Esophagus squamous epithelium (tissue), 5 donors: Measurements from ENCODE around the gene DAD1. TPM values are rescaled to one million over a fixed set of nuclear protein-coding genes. Genes with fewer than 3 reads are reported as not detected.
"Not testable (repeated sequence)": the region's sequence is repeated elsewhere in the genome, so short reads cannot be mapped to it uniquely, and the experiment has no call there.

Experiments used
- DNase-seq: peaks from one replicate; lab custom pipeline; 2025; lab: John Stamatoyannopoulos, UW
- H3K27ac ChIP-seq, 4 donors: fragments of 200-600 bp; sonication (generic); one replicate each; pipeline ENCODE4 v1.5.1; 2016 to 2019; ENCODE audit warnings: mild to moderate bottlenecking in 1 of 4
- H3K27me3 ChIP-seq, 4 donors: fragments of 200-600 bp; sonication (generic); 1 replicate in 3 of 4; 2 replicates in 1 of 4; pipeline versions ENCODE4 v1.5.1 to v1.6.0; 2017 to 2021; ENCODE audit warnings: antibody characterized with exemption in 1 of 4
- H3K36me3 ChIP-seq, 3 donors: fragments of 200-600 bp; sonication (generic); one replicate each; pipeline ENCODE4 v1.5.1; 2016 to 2019
- H3K4me1 ChIP-seq, 3 donors: fragments of 200-600 bp; sonication (generic); one replicate each; pipeline ENCODE4 v1.5.1; 2017 to 2019
- H3K4me3 ChIP-seq, 4 donors: fragments of 200-600 bp; sonication (generic); 1 replicate in 3 of 4; 2 replicates in 1 of 4; pipeline ENCODE4 v1.5.1; 2016 to 2019; ENCODE audit warnings: mild to moderate bottlenecking in 2 of 4, moderate library complexity in 1 of 4
- H3K9me3 ChIP-seq, 3 donors: fragments of 200-600 bp; sonication (generic); one replicate each; pipeline ENCODE4 v1.5.1; 2016 to 2019
- POLR2A ChIP-seq, 4 donors: fragments of 450-650 bp; IDR thresholded peaks; one replicate each; pipeline ENCODE4 v1.6.1; 2017; ENCODE audit warnings: antibody characterized with exemption in 4 of 4, mild to moderate bottlenecking in 4 of 4, moderate library complexity in 3 of 4
- WGBS, 2 donors: methylation state at CpG; one replicate each; pipeline ENCODE4 v1.1.5; 2018; 5-methylcytosine and 5-hydroxymethylcytosine counted together
- intact Hi-C: fragments of 100-400 bp; cut with DNase I; formaldehyde crosslinking; loops from one replicate; pipeline ENCODE4 v1.15.0; 2022
- total RNA-seq, 4 donors: library from RNA; depleted of rRNA; stranded (reverse); fragments of >200 nt; gene quantifications; one replicate each; pipeline ENCODE4 v1.1.0, GENCODE V29; 2016
- TF ChIP-seq, protein P1 (sequence below), 6 experiments: fragments of 450-650 bp in 4 of 6; fragments of 200-600 bp in 2 of 6; sonication (generic) in 2 of 6; IDR thresholded peaks; one replicate each; pipeline ENCODE4 v1.5.1; 2016 to 2019; ENCODE audit warnings: antibody characterized with exemption in 6 of 6, mild to moderate bottlenecking in 4 of 6, moderate library complexity in 4 of 6
- donor health status: DM: yes; HTN: yes; CAD: no.

DAD1 gene
- total RNA-seq, 4 donors from 2014 or later = 174 to 280 (median 225) TPM

DNA sequence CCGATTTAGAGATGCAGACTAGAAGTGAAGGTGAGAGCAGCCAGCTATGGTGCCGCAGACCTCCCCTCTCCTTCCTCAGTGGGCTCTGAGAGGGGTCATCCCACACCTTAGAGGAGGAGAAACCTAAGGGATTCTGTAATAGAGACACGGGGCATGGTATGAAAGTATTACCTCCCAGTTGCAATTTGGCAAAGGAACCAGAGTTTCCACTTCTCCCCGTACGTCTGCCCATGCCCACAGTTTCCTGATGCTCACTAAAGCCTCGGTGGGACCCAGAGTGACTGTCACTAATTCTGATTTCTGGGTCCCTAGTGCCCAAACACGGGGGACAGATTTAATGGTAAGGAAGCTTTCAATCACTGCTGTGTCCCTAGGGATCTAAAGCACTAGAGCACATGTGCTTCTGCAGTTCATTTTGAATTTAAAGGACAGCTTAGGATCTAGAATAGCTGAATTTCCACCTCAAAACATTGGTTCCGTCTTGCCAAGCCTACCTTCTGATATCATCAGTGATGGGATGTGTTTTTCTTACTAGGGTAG lies 44.1 kb downstream of the DAD1 start:
- TF ChIP-seq, protein P1, sequence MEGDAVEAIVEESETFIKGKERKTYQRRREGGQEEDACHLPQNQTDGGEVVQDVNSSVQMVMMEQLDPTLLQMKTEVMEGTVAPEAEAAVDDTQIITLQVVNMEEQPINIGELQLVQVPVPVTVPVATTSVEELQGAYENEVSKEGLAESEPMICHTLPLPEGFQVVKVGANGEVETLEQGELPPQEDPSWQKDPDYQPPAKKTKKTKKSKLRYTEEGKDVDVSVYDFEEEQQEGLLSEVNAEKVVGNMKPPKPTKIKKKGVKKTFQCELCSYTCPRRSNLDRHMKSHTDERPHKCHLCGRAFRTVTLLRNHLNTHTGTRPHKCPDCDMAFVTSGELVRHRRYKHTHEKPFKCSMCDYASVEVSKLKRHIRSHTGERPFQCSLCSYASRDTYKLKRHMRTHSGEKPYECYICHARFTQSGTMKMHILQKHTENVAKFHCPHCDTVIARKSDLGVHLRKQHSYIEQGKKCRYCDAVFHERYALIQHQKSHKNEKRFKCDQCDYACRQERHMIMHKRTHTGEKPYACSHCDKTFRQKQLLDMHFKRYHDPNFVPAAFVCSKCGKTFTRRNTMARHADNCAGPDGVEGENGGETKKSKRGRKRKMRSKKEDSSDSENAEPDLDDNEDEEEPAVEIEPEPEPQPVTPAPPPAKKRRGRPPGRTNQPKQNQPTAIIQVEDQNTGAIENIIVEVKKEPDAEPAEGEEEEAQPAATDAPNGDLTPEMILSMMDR (IDR thresholded peaks at IDR 0.05) = no peak
- TF ChIP-seq POLR2A (IDR thresholded peaks at IDR 0.05) = no peak
- Histone ChIP-seq H3K27me3 (no peaks in the 10 kb centered on the region), H3K27ac (peak overlapping the region in 1 of 4 donors; percentile 14), H3K9me3 (no peaks in the 10 kb centered on the region), H3K4me1 (peaks cover 4 to 69% (median 28%) of the 10 kb centered on the region in 3 donors), H3K4me3 (no peak overlapping the region), H3K36me3 (no peaks in the 10 kb centered on the region)
- no peak for DNase-seq
- 48 to 51% methylated on average over 7 to 8 of the region's 8 CpGs for WGBS, 2 donors
- intact Hi-C loops = no loop called here

DNA sequence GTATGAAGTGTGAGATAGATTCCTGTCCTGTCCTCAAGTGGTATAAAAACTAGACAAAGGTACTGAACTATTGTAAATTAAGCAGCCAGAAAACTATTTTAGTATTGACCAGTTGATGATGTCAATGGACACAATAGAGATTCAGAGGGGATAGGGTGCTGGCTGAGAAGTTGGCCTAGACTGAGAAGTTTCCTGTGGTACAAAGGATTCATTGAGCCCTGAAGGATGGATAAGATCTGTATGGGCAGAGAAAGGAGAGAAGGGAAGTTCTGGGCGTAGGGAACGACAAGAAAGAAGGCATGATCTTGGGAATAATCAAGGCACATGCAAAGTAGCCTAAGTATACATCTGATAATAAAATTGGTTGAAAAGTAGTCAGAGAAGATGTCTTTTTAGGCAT lies 44.6 kb downstream of the DAD1 start:
- H3K36me3 ChIP-seq = no peaks in the 10 kb centered on the region
- TF ChIP-seq POLR2A (IDR thresholded peaks at IDR 0.05) = no peak
- TF ChIP-seq, protein P1 (IDR thresholded peaks at IDR 0.05) = no peak
- 81 to 94% methylated on average over 2 of the region's 2 CpGs for WGBS, 2 donors
- H3K4me3 ChIP-seq = no peak overlapping the region
- DNase-seq = no peak
- no peaks in the 10 kb centered on the region for H3K27me3 ChIP-seq
- intact Hi-C loops = no loop called here
- H3K9me3 ChIP-seq = no peaks in the 10 kb centered on the region
- H3K27ac ChIP-seq = peak overlapping the region in 1 of 4 donors; percentile 14
- peaks cover 0 to 67% (median 28%) of the 10 kb centered on the region in 3 donors for H3K4me1 ChIP-seq

DNA sequence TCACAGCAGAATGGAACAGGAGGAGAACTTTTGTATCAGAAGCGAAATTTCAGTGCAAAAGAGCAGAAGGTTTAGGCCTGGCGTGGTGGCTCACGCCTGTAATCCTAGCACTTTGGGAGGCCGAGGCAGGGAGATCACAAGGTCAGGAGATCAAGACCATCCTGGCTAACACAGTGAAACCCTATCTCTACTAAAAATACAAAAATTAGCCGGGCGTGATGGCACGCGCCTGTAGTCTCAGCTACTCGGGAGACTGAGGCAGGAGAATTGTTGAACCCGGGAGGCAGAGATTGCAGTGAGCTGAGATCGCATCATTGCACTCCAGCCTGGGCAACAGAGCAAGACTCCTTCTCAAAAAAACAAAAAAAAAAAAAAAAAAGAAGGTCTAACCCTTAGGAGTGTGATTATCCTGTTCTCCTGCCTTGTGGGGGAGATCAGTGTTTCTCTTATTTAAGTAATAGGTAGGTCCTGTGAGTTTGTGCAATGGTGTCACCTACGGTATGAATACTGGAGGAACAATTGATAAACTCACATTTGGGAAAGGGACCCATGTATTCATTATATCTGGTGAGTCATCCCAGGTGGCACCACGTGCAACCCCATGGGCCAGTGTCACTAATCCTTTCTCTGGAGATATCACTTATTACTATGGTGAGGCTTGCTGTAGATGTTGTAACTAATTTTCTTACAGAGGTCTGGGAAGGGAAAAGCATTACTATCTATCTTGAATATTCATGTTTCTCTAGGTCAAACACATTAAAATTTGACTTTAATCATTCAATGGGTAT lies 45.3 kb downstream of the DAD1 start:
- Histone ChIP-seq H3K4me1 (peaks cover 0 to 62% (median 28%) of the 10 kb centered on the region in 3 donors), H3K27ac (peak overlapping the region in 1 of 4 donors; percentile 22)
- WGBS, 2 donors = 90 to 93% methylated on average over 13 of the region's 13 CpGs
- intact Hi-C loops, H3K36me3 ChIP-seq, H3K27me3 ChIP-seq, H3K4me3 ChIP-seq, H3K9me3 ChIP-seq, DNase-seq: not testable (repeated sequence)

DNA sequence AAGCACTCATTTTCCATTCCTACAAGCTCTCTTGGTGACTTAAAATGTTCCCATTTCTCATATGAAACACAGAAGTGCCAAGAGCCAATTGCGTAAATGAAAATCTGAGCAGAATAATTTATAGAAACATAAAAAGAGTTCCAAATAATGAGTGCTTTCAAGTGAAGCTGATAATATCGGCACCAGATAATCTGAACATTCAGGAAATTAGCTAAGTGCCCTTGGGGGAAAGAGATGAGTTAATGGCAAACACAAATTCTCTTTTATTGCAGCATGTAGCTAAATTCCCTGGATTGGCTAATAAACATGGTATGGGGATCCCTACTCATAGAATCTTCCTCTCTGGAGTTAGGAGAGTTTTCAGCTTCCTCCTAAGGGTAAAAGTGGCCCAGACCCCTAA lies 46.7 kb downstream of the DAD1 start:
- Histone ChIP-seq H3K4me3 (no peak overlapping the region), H3K4me1 (peaks cover 2 to 66% (median 35%) of the 10 kb centered on the region in 3 donors), H3K27ac (peak overlapping the region in 2 of 4 donors; percentile 13 to 22), H3K9me3 (no peaks in the 10 kb centered on the region), H3K27me3 (no peaks in the 10 kb centered on the region), H3K36me3 (no peaks in the 10 kb centered on the region)
- 45 to 65% methylated on average over 2 of the region's 2 CpGs for WGBS, 2 donors
- TF ChIP-seq, protein P1 (IDR thresholded peaks at IDR 0.05) = no peak
- TF ChIP-seq POLR2A (IDR thresholded peaks at IDR 0.05) = no peak
- intact Hi-C loops = no loop called here
- DNase-seq = no peak

DNA sequence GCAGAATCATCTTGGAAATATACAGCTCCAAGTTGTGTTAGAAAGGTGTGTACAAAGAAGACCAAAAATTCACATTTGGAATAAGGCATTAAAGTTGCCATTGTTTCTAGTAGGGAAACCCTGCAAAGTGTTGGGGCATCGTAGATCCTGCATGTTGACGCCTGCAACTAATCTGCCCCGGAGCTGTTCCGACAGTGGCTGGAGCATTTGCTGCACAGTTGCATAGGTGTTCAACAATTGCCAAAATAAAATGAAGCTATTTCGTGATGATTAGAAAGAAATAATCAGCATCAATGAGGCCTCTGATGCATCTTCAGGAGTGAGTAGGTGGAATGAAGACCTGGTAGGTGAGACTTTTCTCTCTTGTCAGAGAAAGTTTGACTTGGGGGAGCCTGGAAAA lies 47.3 kb downstream of the DAD1 start:
- Histone ChIP-seq H3K4me3 (no peak overlapping the region), H3K27ac (peak overlapping the region in 2 of 4 donors; percentile 13 to 22), H3K36me3 (no peaks in the 10 kb centered on the region), H3K9me3 (no peaks in the 10 kb centered on the region), H3K27me3 (no peaks in the 10 kb centered on the region), H3K4me1 (peaks cover 5 to 66% (median 35%) of the 10 kb centered on the region in 3 donors)
- DNase-seq = no peak
- no peak for TF ChIP-seq POLR2A (IDR thresholded peaks at IDR 0.05)
- TF ChIP-seq, protein P1 (IDR thresholded peaks at IDR 0.05) = no peak
- intact Hi-C loops = no loop called here
- whole genome bisulfite sequencing, 2 donors = 52 to 67% methylated on average over 5 of the region's 5 CpGs
